PC-3 (cell line): ENCODE results near the gene CCDC102A. TPM values are rescaled to one million over a fixed set of nuclear protein-coding genes. Genes with fewer than 3 reads are reported as not detected.

Experiments used
- ATAC-seq: fragments of 200-7000 bp; cut with Tn5 transposase; 2 replicates; pipeline ENCODE4 v1.9.1; 2020; ENCODE audit warnings: mild to moderate bottlenecking, moderate library complexity
- Bru-seq: library from RNA; stranded (reverse); fragments of 400-500 nt; gene quantifications from one replicate; lab custom pipeline; 2021; lab: Mats Ljungman, UMichigan
- BruChase-seq, 2 experiments: library from RNA; stranded (reverse); fragments of 400-500 nt; gene quantifications; one replicate each; lab custom pipeline; 2021; lab: Mats Ljungman, UMichigan
- BruUV-seq: library from RNA; stranded (reverse); fragments of 400-500 nt; replicated peaks from 2 replicates; lab custom pipeline; 2021; lab: Mats Ljungman, UMichigan
- CTCF ChIA-PET: fragments of 300-600 bp; sonication (Branson Sonifier 250); formaldehyde crosslinking; loops from one replicate; lab custom pipeline; 2022; ENCODE audit warnings: antibody characterized with exemption; lab: Charles Lee
- POLR2A ChIA-PET: fragments of 300-600 bp; sonication (Branson Sonifier 250); formaldehyde crosslinking; loops from one replicate; lab custom pipeline; 2022; ENCODE audit warnings: antibody characterized with exemption; ENCODE audit not compliant: unreplicated experiment; lab: Charles Lee
- DNase-seq: peaks from one replicate; pipeline ENCODE4 v3.0.0-alpha.2; 2015
- H2AFZ ChIP-seq: fragments of 300-600 bp; sonication (generic); 2 replicates; pipeline ENCODE4 v1.6.0; 2016; ENCODE audit warnings: antibody characterized with exemption, low read length
- H3F3A ChIP-seq: fragments of 300-600 bp; sonication (generic); one replicate; pipeline ENCODE4 v1.6.0; 2017; ENCODE audit warnings: antibody characterized with exemption, low read length, control low read depth, mild to moderate bottlenecking; ENCODE audit not compliant: unreplicated experiment
- H3K27ac ChIP-seq: fragments of 300-600 bp; sonication (generic); 2 replicates; pipeline ENCODE4 v1.5.1; 2016; ENCODE audit warnings: mild to moderate bottlenecking, low read length
- H3K27me3 ChIP-seq: fragments of 300-600 bp; sonication (generic); 2 replicates; pipeline ENCODE4 v1.6.1; 2016; ENCODE audit warnings: low read length, mixed read lengths
- H3K36me3 ChIP-seq: fragments of 300-600 bp; sonication (generic); 2 replicates; pipeline ENCODE4 v1.6.1; 2016; ENCODE audit warnings: low read depth, mixed run types, low read length, mixed read lengths
- H3K4me1 ChIP-seq: fragments of 300-600 bp; sonication (generic); 2 replicates; pipeline ENCODE4 v1.5.1; 2016; ENCODE audit warnings: low read length; ENCODE audit not compliant: insufficient read depth
- H3K4me2 ChIP-seq: fragments of 300-600 bp; sonication (generic); 2 replicates; pipeline ENCODE4 v1.6.0; 2016; ENCODE audit warnings: low read length
- H3K4me3 ChIP-seq: fragments of 300-600 bp; sonication (generic); 2 replicates; pipeline ENCODE4 v1.5.1; 2016; ENCODE audit warnings: mild to moderate bottlenecking, low read length, mixed read lengths
- H3K79me2 ChIP-seq: fragments of 300-600 bp; sonication (generic); 2 replicates; pipeline ENCODE4 v1.6.1; 2017; ENCODE audit warnings: low read length, mixed read lengths
- H3K9ac ChIP-seq: fragments of 300-600 bp; sonication (generic); 2 replicates; pipeline ENCODE4 v1.6.0; 2016; ENCODE audit warnings: mild to moderate bottlenecking, low read length
- H3K9me2 ChIP-seq: fragments of 300-600 bp; sonication (generic); replicated peaks from 2 replicates; pipeline ENCODE4 v1.6.1; 2016; ENCODE audit warnings: mixed run types, low read length, mixed read lengths
- H3K9me3 ChIP-seq: fragments of 300-600 bp; sonication (generic); 2 replicates; pipeline ENCODE4 v1.6.1; 2016; ENCODE audit warnings: low read length, mixed read lengths
- H4K20me1 ChIP-seq: fragments of 300-600 bp; sonication (generic); 2 replicates; pipeline ENCODE4 v1.6.1; 2016; ENCODE audit warnings: low read length, mixed read lengths
- EZH2 ChIP-seq: fragments of 300-600 bp; sonication (generic); IDR thresholded peaks from one replicate; pipeline ENCODE4 v1.6.1; 2017; ENCODE audit warnings: antibody characterized with exemption, mild to moderate bottlenecking, low read length; ENCODE audit not compliant: unreplicated experiment
- EZH2phosphoT487 ChIP-seq: fragments of 300-600 bp; sonication (generic); IDR thresholded peaks from 2 replicates; pipeline ENCODE4 v1.6.1; 2018; ENCODE audit warnings: mild to moderate bottlenecking, antibody characterized with exemption, low read length, borderline replicate concordance
- intact Hi-C: fragments of 100-400 bp; cut with micrococcal nuclease; formaldehyde crosslinking; loops from 2 replicates; pipeline ENCODE4 v1.9.0; 2023
- long read RNA-seq: library from polyadenylated mRNA; unstranded; transcript quantifications from one replicate; pipeline ENCODE4 v2.0.0, GENCODE V29; 2021; ENCODE audit not compliant: unreplicated experiment
- total RNA-seq: library from RNA; depleted of rRNA; stranded (reverse); fragments of >200 nt; gene quantifications from 2 replicates; pipeline ENCODE4 v1.2.3, GENCODE V29; 2014; rRNA removed
- TF ChIP-seq, protein P1 (sequence below): fragments of 300-600 bp; sonication (generic); conservative IDR thresholded peaks from 2 replicates; pipeline ENCODE4 v1.5.1; 2017; ENCODE audit warnings: antibody characterized with exemption, low read depth, mild to moderate bottlenecking, low read length

Gene CCDC102A
- total RNA-seq, result 12.7 and 13.9 TPM in 2 replicates
- percentile 48 among the genes with signal in this experiment for Bru-seq, nascent RNA
- BruChase-seq, experiment 1, labeled RNA remaining after a 6-hour chase, result percentile 47 among the genes with signal in this experiment
- BruChase-seq, experiment 2, labeled RNA remaining after a 2-hour chase, result percentile 50 among the genes with signal in this experiment
- long read RNA-seq, transcript CCDC102A-201 (9 exons, 2,463 nt), result major isoform, 58 of 82 reads
- long read RNA-seq, partial matches to known transcripts, result 19 of 82 reads
- long read RNA-seq, other reads (novel, unspliced or antisense), result 5 of 82 reads

DNA sequence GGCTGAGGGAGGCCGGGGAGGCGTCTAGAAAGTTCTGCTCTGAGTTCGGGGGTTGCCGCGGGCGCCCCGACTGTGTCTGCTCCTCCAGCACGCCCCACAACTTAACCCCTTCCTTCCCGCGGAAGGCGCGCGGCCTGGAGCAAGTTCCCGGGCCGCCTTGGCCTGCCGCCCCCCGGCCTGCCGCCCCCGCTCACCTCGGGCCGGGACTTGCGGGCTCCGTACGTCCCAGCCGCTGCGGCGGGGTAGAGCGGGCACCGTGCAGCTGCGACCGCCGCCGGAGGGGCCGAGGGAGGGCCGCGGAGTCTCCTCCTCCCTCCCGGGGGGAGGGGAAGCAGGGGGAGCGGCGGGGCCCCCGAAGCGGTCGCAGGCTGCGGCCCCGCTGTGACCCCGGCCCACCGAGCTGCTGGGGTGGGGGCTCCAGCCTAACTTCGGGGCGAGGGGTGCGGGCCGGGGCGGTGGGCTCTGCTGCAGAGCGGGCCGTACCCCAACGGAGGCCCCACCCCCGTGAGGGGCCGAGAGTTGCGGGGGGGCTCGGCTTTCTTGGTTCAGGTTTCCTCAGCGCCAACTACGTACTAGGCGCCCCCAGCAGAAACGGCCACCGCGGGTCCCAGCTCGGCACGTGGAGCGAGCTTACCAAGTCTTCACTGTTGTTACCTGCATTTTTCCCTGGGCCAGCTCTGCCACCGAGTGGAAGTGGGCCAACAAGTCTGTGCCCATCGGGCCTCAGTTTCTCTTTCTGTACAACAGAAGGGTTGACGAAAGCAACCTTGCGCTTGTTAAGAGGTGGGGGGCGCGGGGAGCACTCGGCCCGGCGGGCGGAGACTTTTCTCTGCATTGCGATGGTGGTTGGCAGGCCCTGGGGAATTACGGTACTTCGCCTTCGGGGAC, at the start of gene CCDC102A:
CCDC102A (minus strand) TSS at position 266 of the 888 bp plus-strand sequence. CDS start 7,394 bp downstream, outside the sequence.
- no peak within 1 kb of the TSS for H3K27ac ChIP-seq
- intact Hi-C loops, result no loop called here
- H3K4me1 ChIP-seq, result no peaks in the 10 kb centered on the region; the same call in 1 of the 2 replicates
- no TSS peak for BruUV-seq
- no peaks in the 10 kb centered on the region for H3K27me3 ChIP-seq
- no peaks in the 10 kb centered on the region for H3F3A ChIP-seq
- peak within 1 kb of the TSS; percentile 87 for H3K4me2 ChIP-seq
- H3K9ac ChIP-seq, result peak within 1 kb of the TSS; percentile 78
- ChIA-PET CTCF (no interaction called here), POLR2A (no interaction called here)
- DNase-seq (peak; percentile 37), ATAC-seq (peak; percentile 55)
- peak within 1 kb of the TSS; percentile 85 for H3K4me3 ChIP-seq
- H4K20me1 ChIP-seq, result no peaks in the 10 kb centered on the region
- H3K9me3 ChIP-seq, result no peaks in the 10 kb centered on the region
- no peak for TF ChIP-seq EZH2phosphoT487
- TF ChIP-seq, protein P1, sequence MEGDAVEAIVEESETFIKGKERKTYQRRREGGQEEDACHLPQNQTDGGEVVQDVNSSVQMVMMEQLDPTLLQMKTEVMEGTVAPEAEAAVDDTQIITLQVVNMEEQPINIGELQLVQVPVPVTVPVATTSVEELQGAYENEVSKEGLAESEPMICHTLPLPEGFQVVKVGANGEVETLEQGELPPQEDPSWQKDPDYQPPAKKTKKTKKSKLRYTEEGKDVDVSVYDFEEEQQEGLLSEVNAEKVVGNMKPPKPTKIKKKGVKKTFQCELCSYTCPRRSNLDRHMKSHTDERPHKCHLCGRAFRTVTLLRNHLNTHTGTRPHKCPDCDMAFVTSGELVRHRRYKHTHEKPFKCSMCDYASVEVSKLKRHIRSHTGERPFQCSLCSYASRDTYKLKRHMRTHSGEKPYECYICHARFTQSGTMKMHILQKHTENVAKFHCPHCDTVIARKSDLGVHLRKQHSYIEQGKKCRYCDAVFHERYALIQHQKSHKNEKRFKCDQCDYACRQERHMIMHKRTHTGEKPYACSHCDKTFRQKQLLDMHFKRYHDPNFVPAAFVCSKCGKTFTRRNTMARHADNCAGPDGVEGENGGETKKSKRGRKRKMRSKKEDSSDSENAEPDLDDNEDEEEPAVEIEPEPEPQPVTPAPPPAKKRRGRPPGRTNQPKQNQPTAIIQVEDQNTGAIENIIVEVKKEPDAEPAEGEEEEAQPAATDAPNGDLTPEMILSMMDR, result no peak
- TF ChIP-seq EZH2, result no peak
- no peaks in the 10 kb centered on the region for H3K36me3 ChIP-seq
- no peaks in the 10 kb centered on the region for H3K79me2 ChIP-seq
- H3K9me2 ChIP-seq, result no peaks in the 10 kb centered on the region
- peak within 1 kb of the TSS; percentile 95 for H2AFZ ChIP-seq

GRCh38 chr16:57585051-57585687, 48.8 kb upstream of the CCDC102A start:
- H3K27ac ChIP-seq, result no peak overlapping the region
- H3K36me3 ChIP-seq, result no peaks in the 10 kb centered on the region
- no peaks in the 10 kb centered on the region for H3F3A ChIP-seq
- BruUV-seq, result no TSS peak
- no peaks in the 10 kb centered on the region for H3K9me2 ChIP-seq
- intact Hi-C loops, result no loop called here
- ChIA-PET POLR2A (no interaction called here), CTCF (no interaction called here)
- TF ChIP-seq EZH2 (no peak), EZH2phosphoT487 (no peak)
- TF ChIP-seq, protein P1, result no peak
- DNase-seq (no peak), ATAC-seq (no peak)
- H3K4me3 ChIP-seq, result no peak overlapping the region
- peaks cover 3% of the 10 kb centered on the region for H3K4me1 ChIP-seq
- H2AFZ ChIP-seq, result no peak overlapping the region
- H3K9me3 ChIP-seq, result no peaks in the 10 kb centered on the region
- no peaks in the 10 kb centered on the region for H3K27me3 ChIP-seq
- no peak overlapping the region for H3K4me2 ChIP-seq
- H3K9ac ChIP-seq, result no peak overlapping the region
- no peaks in the 10 kb centered on the region for H4K20me1 ChIP-seq
- no peaks in the 10 kb centered on the region for H3K79me2 ChIP-seq
